ENCODE results near the gene POU3F1. TPM values are rescaled to one million over a fixed set of nuclear protein-coding genes. Genes with fewer than 3 reads are reported as not detected.

Gene POU3F1
- 0.19 TPM in 1 of 2 replicates, not detected in the other for total RNA-seq

DNA sequence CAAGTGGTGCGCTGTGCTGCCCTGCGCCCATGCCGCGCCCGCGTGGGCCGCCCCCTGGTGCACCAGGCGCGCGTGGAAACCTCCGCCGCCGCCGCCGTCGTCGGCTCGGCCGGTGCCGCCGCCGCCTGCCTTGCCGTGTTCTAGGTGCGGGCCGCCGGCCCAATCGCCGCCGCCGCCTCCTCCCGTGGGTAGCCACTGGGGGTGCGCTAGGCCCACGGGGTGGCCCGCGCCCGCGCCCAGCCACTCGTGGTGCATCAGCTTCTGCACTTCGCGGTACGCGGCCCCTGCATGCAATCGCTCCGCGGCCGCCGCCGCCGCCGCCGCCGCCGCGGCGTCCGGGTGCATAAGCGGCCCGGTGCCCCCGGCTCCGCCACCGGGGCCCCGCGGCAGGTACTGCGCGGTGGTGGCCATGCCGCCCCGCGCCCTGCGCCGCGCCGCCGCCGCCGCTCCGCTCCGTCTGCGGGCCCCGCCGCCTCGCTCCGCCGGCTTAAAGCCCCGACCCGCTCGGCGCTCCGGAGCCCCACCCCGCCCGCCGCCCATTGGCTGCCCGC, at the start of gene POU3F1:
TSS of gene POU3F1 (minus strand) at position 461 of the 551 bp plus-strand sequence. CDS start at position 411, 50 bp downstream.

DNA sequence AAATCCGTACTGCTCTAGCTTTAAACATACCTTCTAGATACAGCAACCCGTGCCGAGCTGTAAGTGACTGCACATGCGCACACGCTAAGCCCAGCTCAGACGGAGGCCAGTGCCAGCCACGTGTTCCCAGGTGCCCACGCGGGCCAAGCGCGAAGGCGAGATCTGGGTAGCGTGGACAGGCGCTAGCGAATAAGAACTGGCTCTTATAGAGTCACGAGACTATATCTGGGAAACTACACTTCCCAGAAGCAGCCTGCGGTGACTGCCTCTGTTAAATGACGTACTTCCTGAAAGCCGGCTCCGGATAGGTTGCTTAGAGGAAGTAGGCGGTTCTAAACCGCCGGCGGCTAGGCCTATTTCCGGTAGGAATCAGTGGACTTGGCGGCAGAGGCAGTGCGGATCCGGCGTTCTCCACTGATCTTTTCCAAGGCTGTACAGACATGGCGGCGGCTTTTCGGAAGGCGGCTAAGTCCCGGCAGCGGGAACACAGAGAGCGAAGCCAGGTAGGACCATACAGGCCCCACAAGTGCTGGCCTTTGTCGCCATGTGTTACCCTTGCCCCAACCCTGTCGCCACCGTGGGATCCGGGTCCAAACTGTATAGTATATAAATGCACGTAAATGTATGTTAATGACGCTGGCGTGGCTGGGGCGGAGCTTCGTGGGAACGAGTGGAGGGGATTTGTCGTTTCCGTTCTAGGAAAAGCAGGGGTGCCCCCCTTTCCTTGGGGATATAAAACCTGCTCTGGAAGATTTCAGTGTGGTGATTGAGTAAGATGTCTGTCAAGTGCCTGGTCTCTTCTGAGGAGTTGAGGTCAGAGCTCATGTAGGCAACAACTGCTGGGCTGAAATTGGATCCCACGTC, 34.0 kb downstream of the POU3F1 start, which contains the start of gene UTP11:
TSS of gene UTP11 (plus strand) at position 372 of the 864 bp plus-strand sequence. CDS start at position 441, 69 bp downstream.

DNA sequence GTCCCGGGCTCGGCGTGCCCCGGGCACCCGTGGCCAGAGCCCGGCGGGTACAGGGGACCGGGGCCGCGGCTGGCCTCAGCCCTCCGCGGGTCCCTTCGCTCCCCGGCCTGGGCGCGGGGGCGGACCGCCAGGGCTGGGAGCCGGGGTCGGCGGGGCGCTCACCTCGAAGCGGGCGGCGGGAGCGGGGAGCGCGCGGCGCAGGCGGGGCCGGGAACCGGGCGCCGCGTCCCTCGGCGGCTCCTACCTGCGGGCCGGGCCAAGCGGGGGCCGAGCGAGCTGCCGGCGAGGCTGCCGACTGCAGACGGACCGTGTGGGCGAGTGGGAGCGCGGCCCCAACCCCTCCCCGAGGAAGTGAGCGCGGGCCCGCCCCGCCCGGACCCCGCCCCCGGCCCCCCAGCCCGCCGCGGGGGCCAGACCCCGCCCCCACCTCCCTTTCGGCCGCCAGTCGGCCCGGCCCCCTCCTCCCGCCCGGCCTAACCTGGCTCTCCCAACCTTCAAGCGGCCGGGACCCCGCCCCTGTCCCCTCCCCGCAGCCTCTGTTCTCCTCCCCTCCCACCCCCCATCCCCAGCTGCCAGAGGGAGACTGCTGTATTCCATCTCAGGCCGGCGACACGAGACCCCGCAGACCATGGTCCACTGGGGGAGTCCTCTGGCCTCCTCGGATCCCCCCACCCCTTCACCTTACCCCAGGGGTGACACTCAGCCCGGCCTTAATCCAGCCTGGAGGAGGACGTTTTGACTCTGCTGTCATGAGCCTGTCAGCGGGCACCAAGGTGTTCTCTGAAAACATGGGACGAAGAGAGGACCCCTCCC, 41.2 kb downstream of the POU3F1 start, which contains the start of gene FHL3:
TSS of gene FHL3 (minus strand) at position 320 of the 813 bp plus-strand sequence. CDS start 6,102 bp downstream, outside the sequence.

Other genes starting within 250 kb of the POU3F1 start
- gene C1orf122, start 239.0 kb downstream of the POU3F1 start, total RNA-seq, result 75.5 and 169 TPM in 2 replicates
- gene YRDC, start 238.6 kb downstream of the POU3F1 start, total RNA-seq, result 9.2 and 11.4 TPM in 2 replicates
- 4.6 and 5.0 TPM in 2 replicates for gene MTF1, start 187.2 kb downstream of the POU3F1 start, total RNA-seq
- gene INPP5B, start 99.7 kb downstream of the POU3F1 start, total RNA-seq, result 14.6 and 15.2 TPM in 2 replicates
- 37.8 and 40.3 TPM in 2 replicates for gene SF3A3, start 56.8 kb downstream of the POU3F1 start, total RNA-seq
- gene FHL3, start 41.3 kb downstream of the POU3F1 start, total RNA-seq, result 26.2 and 44.6 TPM in 2 replicates
- 28.2 and 50.9 TPM in 2 replicates for gene UTP11, start 34.1 kb downstream of the POU3F1 start, total RNA-seq